Activated CD4-positive, alpha-beta T cell treated with anti-CD3 and anti-CD28 coated beads, Interleukin-2, amount 50 U/mL, for 48 hours (primary cell): ENCODE measurements around the gene SELP.
A peak's percentile ranks its signal among the peaks of the same experiment; 100 is the strongest.

ENCODE experiments used
- DNase-seq, 2 experiments: peaks; one replicate each; pipeline ENCODE4 v3.0.0-alpha.2; 2020

SELP gene

DNA sequence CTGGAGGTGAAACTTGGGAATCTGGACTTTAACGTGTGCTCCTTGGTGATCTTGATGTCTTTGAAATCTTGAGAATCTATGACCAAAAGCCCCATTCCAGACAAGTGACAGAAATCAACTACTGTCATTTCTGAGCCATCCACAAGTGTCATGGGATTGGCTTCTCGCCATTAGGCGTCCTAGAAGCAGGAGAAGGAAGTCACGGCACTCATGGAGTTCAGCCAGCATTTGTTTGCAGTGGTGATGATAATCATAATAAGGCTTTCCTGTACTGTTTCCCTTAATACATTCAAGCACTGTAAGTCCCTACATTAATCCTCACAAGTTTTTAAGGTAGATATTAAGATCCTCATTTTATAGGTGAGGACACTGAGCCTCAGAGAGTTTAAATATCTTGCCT, 55.6 kb downstream of the SELP start:
- no peak for DNase-seq

DNA sequence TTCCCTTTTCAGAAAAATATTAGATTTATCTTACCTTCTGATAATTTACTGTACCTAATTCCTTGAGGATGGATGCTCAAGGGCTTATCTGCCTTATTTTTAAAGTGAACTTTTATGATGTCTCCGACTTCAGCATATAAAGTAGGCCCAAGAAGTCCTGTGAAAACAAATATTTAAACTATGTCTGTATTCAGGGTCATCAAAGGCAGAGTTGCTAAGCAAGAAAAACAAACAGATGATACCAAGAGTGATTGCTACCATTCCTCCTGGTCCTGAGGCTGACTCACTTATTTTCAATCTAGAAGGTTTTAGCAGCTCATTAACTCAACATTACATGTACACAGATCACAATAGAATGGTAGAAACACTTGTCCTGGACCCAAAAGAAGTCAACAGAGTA, 57.7 kb downstream of the SELP start:
- DNase-seq, result no peak

DNA sequence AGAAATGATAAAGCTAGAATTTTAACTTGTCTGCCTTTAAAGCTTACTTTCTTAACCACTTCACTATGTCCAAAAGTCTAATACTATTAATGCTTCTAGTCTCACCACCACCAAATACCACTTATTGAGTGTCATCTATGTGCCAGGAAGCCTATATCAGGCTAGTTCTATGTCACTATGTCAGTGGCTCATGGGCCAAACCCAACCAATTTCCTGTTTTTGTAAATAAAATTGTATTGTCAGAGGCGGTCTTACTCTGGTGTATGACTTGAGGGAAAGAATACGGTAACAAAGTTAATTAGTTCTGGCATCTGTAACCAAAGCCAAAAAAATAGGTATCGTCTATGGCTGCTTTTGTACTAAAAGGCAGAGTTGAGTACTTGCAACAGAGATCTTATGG, 58.5 kb downstream of the SELP start:
- DNase-seq, result no peak

DNA sequence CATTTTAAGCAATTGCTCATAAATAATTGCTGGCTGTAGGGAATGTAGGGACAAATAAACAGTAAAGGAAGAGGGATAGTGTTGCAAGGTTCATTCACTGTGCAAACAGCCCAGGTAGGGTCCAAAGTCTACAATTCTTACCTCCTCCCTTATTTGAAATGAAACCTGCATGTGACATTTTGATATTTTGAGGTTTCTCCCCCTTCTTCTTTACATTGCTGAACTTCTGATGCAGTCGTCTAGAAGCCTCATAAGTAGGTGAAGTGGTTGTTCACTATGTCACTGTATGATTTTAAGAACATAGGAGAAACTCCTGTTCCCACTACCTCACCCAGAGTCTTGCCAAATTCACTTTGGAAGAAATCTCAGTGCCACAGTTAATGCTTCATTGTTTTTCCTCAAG, 59.8 kb downstream of the SELP start:
- no peak for DNase-seq

DNA sequence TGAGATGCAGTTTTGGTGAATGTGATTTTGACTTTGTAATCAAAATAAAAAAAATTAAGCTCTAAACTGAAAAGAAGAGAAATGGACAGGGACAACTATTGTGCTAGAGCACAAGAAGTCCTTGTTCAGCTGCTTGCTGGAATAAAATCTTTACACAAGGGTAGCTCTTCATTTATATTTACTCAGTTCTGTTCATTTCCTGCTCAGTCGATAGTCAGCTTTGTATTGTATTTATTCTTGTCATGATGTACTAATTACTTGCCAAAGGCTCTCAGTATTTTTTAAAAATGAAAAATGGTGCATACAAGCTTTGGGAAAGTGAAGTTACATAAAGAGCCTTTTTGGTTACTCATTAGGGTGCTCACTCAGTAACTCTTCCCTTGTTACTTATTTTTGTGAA, 61.4 kb downstream of the SELP start:
- no peak for DNase-seq

DNA sequence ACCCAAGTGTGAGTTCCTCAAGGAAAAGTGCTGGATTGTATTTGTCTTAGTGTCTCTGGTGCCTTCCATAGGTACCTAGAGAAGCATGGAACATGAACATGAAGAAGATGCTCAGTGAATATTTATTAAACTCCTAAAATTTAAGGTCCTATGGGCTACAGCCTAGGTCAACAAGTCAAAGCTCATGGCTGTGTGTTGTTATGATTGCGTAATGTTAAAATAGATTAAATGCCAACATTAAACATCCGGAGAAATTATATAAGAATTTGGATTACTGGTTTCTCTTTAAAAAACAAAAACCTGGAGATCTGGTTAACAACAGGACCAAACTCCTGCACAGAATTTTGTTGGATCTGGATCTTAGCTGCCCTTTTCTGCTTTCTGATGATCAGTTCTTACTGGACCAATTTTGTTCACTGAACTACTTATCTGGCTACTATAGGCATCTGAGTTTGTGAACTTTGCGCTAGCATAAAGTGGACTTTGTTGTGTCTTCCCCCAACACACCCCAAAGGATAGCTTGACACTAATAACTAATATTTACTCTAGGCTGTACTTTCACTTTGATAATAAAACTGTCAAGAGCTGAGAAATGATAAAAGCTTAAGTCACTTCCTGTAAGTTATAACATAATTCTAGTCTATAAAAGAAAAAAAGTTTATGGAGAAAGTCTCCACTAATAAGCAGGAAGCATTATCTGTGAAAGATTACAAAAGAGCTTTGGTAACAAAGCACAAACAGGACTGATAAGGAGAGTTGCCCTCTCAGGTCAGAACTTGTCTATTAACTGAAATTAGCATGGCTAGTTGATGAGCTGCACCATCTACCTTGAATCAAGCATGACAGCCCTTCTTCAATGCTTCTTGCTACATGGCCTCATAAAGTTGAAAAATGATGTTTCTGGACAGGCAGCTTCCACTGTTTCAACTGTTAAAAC, 64.3 kb downstream of the SELP start:
- no peak for DNase-seq

DNA sequence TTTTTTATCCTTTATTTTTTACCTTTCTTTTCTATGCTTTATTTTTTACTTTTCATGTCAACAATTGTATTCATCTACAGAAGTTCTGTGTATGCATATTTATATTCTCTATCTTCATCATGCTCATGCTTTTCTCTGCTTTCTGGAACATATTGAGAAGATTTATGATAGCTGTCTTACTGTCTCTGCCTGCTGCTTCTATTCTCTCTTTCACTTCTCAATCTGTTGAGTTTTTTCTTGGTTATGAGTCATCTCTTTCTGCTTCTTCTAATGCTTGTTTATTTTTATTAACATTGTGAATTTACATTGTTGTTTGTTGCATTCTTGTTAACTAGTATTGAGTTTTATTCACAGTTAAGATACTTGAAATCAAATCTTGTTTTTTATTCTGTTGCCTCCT, 66.3 kb downstream of the SELP start:
- DNase-seq, result no peak

DNA sequence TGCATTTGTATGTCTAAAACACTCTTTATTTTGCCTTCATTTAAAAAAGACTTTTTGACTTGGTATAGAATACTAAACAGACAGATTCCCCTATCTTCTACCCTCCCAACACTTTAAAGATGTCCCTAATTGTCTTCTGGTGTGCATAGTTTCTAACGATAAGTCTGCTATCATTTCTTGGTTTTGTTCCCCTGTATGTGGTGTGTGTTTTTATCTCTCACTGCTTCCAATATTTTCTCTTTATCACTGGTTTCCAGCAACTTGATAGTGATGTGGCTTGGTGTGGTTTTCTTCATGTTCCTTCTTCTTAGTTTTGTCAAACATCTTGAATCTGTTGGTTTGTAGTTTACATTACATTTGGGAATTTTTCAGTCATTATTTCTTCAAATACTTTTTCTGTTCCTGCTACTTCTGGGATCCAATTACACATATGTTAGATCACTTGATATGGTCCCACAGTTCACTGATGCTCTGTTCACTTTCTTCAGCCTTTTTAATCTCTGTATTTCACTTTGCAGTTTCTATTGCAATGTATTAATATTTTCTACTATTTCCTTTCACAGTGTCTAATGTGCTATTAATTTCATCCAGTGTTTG, 66.8 kb downstream of the SELP start:
- DNase-seq, result no peak

DNA sequence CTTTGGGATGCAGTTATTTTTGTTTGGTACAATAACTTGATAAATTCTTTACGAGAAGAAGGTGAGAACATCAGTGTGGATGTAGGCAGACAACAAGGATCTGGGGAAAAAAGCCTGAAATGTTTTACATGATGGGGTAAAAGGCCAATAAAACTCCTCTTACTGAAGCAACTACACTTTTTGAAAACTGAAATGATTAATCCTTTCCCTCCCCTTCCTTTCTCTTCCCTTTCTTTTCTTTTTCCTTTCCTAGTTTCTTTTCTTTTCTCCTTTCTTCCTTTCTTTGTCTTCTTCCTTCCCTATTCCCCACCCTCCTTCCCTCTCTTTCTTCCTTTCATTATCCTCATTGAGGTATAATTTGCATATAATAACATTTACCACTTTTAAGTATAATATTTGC, 68.2 kb downstream of the SELP start:
- no peak for DNase-seq

DNA sequence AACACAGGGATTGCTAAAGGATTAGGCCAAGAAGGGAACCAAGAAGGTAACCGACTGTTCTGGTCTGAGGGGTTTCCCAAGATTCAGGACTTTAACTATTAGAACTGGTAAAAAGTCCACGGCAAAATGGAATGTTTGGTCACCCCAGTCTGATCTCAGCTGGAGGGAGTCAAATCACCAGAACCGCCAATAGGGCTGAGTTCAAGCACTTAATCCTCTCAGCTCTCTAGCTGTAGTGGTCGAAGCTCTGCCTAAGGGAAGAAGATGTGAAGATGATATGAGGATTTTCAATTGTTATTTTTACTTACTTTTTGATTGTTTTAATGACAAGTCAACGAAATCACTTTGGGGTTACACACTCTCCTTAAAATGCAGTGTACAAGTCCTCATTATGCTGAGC, 72.8 kb downstream of the SELP start:
- DNase-seq, result no peak

DNA sequence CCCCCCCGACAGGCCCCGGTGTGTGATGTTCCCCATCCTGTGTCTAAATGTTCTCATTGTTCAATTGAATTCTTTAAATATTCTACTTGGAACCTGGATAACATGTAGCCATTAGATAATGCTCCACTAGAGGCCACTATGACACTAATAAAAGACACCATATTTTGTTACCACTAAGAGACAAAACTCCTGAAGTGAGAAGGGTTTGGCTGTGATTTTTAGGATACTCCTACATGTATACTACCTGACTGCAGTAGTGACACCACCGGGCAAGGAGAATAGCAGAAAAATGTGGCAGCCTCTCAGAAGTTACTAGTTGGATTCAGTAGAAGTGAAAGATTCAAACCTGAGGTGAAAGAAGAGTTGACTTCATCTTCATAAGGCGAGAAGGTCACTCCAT, 79.6 kb downstream of the SELP start:
- no peak for DNase-seq

DNA sequence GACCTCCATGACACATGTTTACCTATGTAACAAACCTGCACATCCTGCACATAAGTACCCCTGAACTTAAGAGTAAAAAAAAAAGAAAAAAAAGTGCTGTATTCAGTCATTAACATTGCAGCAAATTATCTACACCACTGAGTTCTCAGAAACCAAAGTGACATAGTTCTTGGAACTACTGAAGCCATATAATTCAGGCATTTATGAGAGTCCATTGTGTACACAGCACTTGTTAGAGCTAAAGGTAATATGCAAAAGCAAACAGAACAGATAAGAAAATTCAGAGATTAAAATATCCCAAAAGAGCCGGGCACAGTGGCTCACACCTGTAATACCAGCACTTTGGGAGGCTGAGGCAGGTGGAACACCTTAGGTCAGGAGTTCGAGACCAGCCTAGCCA, 81.6 kb downstream of the SELP start:
- DNase-seq, result no peak

DNA sequence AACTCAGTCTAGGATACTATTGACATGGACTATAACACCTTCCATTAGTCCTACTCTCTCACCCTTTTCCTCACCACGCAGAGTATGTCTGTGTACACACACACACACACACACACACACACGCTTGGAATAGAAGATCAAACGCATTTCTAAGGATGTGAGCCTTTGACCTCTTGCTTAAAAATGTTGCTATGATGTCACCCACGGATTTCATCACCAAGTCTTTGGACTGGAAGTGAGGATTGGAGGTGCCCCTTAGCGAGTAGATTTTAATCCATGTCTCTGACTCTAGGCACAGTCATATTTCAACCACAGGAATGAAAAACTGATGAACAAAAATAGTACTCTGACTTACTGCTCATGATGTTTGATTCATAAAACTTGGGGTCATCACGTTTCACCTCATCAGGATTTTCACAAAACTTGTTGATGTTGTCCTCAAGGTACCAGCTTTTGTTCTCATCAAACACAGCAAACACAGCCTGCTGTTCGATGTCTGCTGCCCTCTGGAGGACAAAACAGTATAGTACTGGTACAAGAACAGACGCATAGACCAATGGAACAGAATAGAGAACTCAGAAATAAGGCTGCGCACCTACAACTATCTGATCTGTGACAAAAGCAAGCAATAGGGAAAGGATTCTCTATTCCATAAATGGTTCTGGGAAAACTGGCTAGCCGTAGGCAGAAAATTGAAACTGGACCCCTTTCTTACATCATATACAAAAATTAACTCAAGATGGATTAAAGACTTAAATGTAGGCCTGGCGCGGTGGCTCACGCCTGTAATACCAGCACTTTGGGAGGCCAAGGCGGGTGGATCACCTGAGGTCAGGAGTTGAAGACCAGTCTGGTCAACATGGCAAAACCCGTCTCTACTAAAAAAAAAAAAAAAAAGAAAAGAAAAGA, 83.6 kb downstream of the SELP start:
- DNase-seq, result peak; percentile 12 to 36

DNA sequence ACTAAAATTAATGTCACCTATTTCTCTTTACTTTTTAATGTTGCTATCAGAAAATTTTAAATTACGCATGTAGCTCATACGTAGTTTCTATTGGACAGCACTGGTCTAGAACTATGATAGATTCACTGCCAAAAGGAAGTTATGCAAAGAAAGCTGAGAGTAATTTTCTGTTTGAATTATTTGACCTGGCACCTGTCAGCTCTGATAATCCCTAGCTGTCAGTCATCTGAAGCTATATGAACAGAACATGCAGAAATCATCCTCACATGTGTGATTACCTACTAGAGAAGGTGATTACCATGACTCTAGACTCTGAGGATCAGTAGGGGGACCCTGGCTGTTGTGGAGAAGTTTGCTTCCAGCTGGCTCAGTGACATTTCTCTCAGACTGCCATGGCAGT, 84.5 kb downstream of the SELP start:
- DNase-seq, result no peak

DNA sequence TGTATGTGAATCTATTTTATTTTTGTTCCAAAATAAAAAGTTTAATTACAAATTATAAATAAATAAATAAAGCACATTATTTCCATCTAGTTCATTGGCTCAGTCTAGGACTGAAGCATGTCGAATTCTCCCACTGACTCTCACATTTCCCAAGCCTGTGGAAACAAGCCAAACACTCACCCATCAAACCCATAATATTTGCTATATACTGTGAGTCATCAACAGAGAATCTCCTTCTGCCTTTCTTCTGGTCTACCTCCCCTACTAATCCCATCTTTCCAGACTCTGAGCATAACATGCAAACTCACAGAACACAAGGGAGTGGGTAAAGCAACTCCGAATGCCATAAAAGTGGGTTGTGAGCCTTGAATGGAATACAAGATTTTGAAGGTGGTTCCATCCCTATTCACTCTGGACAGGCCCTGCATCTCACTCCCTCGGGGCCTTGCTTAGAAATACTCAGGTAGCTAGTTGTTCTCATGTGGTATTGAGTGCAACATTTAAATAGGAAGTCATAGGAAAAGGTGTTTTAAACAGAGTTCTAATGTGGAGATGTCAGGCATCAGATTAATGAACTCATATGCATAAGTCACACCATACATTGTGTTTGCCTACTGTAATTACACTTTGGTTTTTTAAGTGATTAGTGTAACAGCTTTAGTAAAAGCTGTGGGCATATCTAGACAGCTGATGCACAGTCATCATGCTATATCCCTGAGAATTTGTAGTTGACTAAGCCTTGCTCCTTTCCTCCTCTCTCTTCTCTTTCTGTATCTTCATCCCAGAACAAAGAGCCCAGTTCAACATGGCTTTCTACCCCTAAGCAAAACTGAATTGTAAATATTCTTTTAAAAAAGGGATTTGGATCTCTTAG, 90.7 kb downstream of the SELP start:
- DNase-seq, result no peak
